ENCODE results near the gene BABAM1.

DNA sequence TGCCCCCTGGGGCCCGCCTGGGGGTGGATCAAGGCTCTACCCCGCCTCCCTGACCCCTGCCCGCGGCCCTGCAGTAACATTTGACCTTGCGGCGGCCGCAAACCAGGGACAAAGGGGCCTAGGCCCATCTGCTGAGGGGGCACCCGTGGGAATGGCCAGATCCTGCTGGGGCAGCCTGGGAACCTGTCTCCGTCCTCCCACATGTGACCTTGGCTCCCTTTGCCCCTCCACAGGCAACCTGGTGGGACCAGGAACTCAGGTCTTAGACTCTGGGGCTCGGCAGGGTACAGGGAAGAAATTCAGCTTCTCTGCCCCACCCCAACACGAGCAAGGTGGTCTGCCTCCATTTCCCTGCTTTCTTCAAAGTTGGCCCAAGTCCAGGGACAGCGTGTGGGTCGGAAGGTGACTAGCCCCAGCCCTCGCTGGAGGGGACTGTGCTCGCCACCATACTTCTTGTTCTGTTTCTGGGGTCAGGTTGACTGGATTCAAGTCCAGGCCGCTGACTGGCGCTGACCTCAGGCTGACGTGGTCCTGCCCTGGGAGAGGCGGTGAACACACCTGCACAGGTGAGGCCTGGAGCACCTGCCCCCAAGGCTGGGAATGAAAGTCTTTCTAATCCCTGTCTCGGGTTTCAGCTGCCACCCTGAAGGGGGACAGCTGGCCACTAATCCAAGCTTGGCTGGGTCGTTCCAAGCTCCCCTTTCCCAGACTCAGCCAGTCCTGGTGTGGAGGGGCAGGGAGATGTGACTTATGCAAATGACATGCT is 19.0 kb upstream of the BABAM1 start:
- TF ChIP-seq, protein P1, sequence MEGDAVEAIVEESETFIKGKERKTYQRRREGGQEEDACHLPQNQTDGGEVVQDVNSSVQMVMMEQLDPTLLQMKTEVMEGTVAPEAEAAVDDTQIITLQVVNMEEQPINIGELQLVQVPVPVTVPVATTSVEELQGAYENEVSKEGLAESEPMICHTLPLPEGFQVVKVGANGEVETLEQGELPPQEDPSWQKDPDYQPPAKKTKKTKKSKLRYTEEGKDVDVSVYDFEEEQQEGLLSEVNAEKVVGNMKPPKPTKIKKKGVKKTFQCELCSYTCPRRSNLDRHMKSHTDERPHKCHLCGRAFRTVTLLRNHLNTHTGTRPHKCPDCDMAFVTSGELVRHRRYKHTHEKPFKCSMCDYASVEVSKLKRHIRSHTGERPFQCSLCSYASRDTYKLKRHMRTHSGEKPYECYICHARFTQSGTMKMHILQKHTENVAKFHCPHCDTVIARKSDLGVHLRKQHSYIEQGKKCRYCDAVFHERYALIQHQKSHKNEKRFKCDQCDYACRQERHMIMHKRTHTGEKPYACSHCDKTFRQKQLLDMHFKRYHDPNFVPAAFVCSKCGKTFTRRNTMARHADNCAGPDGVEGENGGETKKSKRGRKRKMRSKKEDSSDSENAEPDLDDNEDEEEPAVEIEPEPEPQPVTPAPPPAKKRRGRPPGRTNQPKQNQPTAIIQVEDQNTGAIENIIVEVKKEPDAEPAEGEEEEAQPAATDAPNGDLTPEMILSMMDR (IDR thresholded peaks at IDR 0.05), result no peak
- TF ChIP-seq POLR2A (IDR thresholded peaks at IDR 0.05) (no peak), EP300 (IDR thresholded peaks at IDR 0.05) (no peak)
